GM13976 (cell line): ENCODE results near the gene AKR7A2.

Experiments used
- DNase-seq: peaks from one replicate; pipeline ENCODE4 v3.0.0; 2012; ENCODE audit warnings: low spot score
- CTCF ChIP-seq: IDR thresholded peaks from 2 replicates; pipeline ENCODE4 v1.5.1; 2012; ENCODE audit warnings: borderline replicate concordance, mild to moderate bottlenecking; ENCODE audit not compliant: insufficient read depth; ENCODE audit errors: extremely low read depth, missing control alignments, control extremely low read depth
- in situ Hi-C: fragments of 300-500 bp; cut with MboI; formaldehyde crosslinking; loops from one replicate; pipeline ENCODE4 v1.12.0; 2022; ENCODE audit warnings: low sequenced_read_pairs, mixed read lengths, inconsistent platforms; ENCODE audit not compliant: unreplicated experiment

The AKR7A2 gene

DNA sequence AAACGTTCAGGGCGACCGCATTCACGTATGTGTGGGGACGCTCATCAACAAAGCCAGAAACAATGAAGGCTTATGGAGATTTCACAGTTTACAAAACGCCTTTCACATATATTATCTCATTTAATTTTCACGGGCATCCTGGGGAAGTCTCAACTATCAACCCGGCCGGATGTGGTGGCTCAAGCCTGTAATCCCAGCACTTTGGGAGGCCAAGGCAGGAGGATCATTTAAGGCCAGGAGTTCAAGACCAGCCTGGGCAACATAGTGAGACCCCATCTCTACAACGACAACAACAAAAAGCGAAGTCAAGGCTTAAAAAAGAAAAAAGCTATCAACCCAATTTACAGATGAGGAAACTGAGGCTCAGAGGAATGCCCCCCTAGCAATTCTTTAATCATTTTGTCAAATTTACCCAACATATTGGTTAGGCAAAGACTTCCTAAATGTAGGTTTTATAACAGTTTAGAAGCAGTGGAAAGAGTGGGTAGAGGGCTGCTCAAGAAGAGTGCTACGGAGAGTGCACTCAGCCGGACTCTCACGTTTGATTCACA, 28.5 kb upstream of the AKR7A2 start:
- in situ Hi-C loops = no loop called here
- DNase-seq = no peak
- no peak for TF ChIP-seq CTCF

DNA sequence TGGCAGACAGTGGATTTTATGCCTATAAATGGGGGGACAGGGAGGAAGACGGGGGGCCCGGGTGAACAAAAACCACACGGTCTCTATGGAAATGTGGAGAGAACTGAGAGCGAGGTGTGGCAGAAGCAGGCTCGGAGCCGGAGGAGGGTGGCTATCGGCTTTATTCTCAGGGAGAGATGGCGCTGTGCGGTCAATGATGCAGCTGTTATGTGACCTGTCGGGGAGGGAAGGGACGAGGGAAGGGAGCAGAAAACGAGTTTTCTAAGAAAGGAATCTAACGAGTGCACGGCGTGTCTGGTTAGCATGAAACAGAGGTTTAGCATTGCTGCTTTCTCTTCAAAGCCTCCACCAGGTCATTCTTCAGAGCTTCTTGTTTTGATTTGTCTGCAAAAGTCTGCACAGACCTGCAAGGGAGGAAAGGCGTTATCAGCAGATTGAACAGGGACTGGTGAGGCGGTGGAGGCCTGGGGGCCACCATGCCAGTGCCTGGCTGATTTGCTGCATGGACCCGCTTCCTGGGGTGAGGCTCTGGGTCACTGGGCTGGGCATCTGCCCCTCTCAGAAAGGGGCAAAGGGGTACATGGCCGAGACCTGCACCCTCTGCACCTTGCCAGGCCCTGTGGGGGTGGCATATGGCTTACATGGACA, 27.4 kb upstream of the AKR7A2 start:
- in situ Hi-C loops = loop anchor here (10.0 kb wide), 1 partner anchor 315 kb away; no protein-coding TSS in a partner anchor
- no peak for DNase-seq
- no peak for TF ChIP-seq CTCF

DNA sequence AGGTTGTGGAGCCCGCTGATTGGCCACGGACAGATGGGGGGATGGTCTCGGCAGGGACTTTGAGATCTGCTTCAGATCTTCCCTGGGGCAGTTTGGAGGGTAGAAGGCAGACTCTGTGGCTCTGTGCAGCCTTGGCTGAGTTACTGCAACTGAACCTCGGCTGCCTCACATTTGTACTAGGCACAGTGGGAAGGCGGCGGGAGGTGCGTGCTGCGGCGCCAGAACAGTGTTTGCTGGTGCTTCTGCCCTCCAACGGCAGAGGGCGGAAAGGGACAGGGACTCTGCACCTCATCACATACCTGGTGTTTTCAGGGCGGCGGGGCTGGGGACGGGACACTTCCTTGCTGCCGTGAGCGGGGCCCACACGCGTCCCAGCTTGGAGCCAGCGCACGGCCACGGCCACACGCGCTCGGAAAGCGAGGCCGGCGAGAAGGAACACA, 26.4 kb upstream of the AKR7A2 start:
- in situ Hi-C loops = loop anchor here (10.0 kb wide), 1 partner anchor 316 kb away; no protein-coding TSS in a partner anchor
- no peak for DNase-seq

GRCh38 chr1:19337289-19337688, 25.3 kb upstream of the AKR7A2 start:
- DNase-seq = no peak
- TF ChIP-seq CTCF = no peak
- in situ Hi-C loops = loop anchor here (10.0 kb wide), 1 partner anchor 318 kb away; no protein-coding TSS in a partner anchor

More for the DNA sequence above, 26.4 kb upstream of the AKR7A2 start:
- TF ChIP-seq CTCF = no peak

- no peak for TF ChIP-seq CTCF
- in situ Hi-C loops = loop anchor here (10.0 kb wide), 1 partner anchor 318 kb away; no protein-coding TSS in a partner anchor
These were observed 24.6 kb upstream of the AKR7A2 start for GRCh38 chr1:19336543-19336942.

GRCh38 chr1:19333587-19334354, 21.8 kb upstream of the AKR7A2 start:
- TF ChIP-seq CTCF = no peak
- in situ Hi-C loops = loop anchor here (10.0 kb wide), 1 partner anchor 321 kb away; no protein-coding TSS in a partner anchor
- DNase-seq = no peak

More at GRCh38 chr1:19336543-19336942, 24.6 kb upstream of the AKR7A2 start:
- DNase-seq = no peak
